Measurements from ENCODE around the gene MGAT3.

GRCh38 chr22:39502789-39503409 is 46.1 kb downstream of the MGAT3 start:
- TF ChIP-seq CTCF (conservative IDR thresholded peaks at IDR 0.05; ENCODE audit: low read length) (no peak), EZH2phosphoT487 (IDR thresholded peaks at IDR 0.05; ENCODE audit: borderline replicate concordance) (no peak)
